Neuron (in vitro differentiated cells): Measurements from ENCODE around the gene ABHD11.

Source experiments
- H2AFZ ChIP-seq: one replicate; pipeline ENCODE4 v1.6.1; 2013; ENCODE audit warnings: low read depth, mild to moderate bottlenecking, inconsistent platforms, low read length, moderate library complexity
- H3K27me3 ChIP-seq: one replicate; pipeline ENCODE4 v1.6.1; 2013; ENCODE audit warnings: low read length; ENCODE audit not compliant: insufficient read depth
- H3K36me3 ChIP-seq: one replicate; pipeline ENCODE4 v1.6.1; 2013; ENCODE audit warnings: low read length; ENCODE audit not compliant: insufficient read depth
- H3K4me1 ChIP-seq: one replicate; pipeline ENCODE4 v1.6.1; 2013; ENCODE audit warnings: low read length; ENCODE audit not compliant: insufficient read depth
- H3K4me3 ChIP-seq: 2 replicates; pipeline ENCODE4 v1.5.1; 2013; ENCODE audit warnings: mild to moderate bottlenecking, low read length, moderate library complexity
- H3K9me3 ChIP-seq: one replicate; pipeline ENCODE4 v1.6.1; 2013; ENCODE audit warnings: low read length

The ABHD11 gene

DNA sequence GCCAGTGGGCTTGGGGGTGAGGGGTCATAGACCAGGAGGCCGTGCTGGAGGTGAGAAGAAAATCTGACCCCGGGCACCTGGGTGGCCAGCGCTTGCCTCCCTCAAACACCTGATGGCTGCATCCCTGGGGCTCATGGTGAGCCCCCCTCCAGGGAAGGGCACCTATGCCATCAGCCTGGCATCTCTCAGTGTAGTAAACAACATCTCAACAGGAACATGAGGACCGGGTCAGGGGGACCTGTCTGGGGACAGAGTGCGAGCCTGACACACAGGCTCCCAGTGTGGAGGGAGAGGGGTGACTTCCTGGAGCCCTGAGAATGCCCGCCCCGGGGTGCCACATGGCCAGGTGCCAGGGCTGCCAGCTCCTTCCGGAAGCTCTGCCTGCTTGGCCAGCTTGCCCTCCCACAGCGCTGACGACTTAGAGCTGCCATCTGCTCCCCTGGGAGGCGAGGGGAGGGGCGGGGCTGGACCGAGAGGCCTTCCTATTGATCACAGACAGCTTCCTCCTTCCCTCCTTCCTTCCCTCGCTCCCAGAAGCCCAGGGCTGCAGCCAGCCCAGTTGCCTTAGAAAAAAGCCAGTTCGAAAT, 31.5 kb downstream of the ABHD11 start:
- Histone ChIP-seq H3K4me1 (no peaks in the 10 kb centered on the region), H3K36me3 (peaks cover 9% of the 10 kb centered on the region), H3K4me3 (no peak overlapping the region), H3K27me3 (no peaks in the 10 kb centered on the region), H2AFZ (no peak overlapping the region), H3K9me3 (no peaks in the 10 kb centered on the region)

DNA sequence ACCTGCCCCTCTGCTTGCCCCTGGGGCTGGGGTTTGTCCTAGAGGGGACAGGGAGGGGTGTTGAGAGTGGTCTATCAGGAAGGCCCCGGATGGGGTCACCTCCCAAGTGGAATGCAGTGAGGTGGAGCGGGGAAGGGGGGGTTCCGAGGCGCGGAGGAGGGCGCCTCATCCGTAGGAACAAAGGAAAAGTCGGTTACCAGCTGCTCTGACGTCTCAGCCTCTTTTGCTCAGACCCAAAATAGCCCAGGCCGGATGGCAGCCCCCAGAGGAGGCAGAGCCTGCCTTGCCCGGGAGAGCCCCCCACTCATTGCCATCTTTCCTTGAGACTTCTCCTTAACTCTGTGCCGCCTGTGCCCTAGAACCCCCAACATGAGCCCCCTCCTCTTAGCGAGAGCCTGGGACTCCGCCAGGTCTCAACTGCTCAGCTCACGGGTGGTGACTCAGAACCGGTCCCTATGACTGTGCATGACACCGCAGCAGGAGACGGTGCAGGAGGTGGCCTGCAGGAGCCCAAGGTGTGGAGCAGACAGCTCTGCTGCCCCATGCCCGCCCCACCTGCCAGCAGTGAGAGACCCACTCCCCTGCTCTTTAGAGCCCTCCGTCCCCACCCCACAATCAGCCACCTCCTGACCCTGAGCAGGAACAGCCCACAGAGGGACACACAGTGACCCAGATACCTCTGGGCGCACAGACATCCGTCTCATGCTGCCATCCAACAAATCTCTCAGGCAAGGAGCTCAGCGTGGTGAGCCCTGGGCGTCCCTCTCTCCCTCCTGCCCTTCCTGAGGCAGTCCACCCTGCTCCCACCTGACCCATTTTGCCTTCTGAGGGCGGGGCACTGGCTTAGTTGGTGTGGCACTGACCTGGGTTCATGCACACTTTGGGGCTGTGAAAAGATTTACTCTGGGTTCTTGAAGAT, 32.2 kb downstream of the ABHD11 start:
- Histone ChIP-seq H2AFZ (no peak overlapping the region), H3K4me3 (no peak overlapping the region), H3K27me3 (no peaks in the 10 kb centered on the region), H3K36me3 (peaks cover 9% of the 10 kb centered on the region), H3K9me3 (no peaks in the 10 kb centered on the region), H3K4me1 (no peaks in the 10 kb centered on the region)

DNA sequence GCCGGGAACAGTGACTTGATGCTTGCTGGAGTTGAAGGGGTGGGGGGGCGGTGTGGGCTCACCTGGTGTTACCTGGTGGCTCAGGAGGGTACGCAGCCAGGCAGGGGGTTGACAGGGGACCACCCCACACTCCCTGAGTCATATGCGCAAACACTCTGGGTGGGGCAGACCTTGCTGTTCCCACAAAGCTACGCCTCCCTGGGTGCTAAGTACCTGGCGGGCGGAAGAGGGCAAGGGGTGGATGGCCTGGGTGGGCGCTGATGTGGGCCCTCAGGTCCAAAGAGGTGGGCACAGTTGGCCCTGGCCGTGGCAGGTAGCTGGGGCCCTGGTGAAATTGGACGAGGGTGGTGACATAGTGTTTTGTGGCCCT, 33.1 kb downstream of the ABHD11 start:
- H3K4me3 ChIP-seq: no peak overlapping the region
- H3K9me3 ChIP-seq: no peaks in the 10 kb centered on the region
- peaks cover 9% of the 10 kb centered on the region for H3K36me3 ChIP-seq
- no peaks in the 10 kb centered on the region for H3K4me1 ChIP-seq
- no peak overlapping the region for H2AFZ ChIP-seq
- H3K27me3 ChIP-seq: no peaks in the 10 kb centered on the region

DNA sequence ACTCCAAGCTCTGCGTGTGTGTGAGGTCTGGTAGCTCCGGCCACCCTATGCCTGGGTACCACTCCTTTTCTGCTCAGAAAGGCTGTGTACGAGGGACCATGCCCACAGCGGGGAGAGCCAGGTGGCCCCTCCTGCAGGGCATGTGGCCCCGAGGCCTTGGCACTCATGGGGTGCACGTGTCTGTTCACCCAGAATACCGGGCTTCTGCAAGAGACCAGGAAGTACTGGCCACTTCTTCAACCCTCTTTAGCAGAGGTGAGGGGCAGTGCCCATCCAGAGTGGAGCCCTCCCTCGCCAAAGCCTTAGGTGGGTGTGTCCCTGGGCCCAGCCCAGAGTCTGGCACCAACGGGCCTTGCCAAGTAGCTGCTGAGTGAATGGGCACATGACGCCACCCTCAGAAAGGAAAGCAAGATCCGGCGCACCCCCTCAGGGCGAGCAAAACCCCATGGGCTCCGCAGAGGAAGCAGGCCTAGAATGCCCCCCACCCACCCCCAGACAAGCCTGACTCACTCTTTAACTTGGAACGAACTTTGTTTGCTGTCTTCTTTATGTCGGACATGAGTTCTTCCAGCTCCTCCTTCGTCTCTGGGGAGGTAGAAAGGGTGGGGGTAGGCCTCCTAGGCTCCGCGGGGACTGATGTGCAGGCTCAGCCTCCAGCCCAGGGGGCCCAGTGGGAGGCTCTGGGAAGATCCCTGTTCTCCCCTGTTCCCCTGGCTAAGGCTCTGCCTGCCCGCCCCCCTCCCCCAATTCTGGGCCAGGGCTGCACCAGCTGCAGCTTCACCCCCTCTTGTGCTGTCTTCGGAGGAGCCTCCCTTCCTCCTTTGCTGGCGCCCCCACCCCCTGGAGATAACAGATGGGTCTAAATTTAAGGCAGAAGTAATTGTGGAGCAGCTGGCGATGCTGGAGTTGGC, 33.7 kb downstream of the ABHD11 start:
- H3K4me1 ChIP-seq: no peaks in the 10 kb centered on the region
- no peak overlapping the region for H2AFZ ChIP-seq
- H3K36me3 ChIP-seq: peaks cover 15% of the 10 kb centered on the region

GRCh38 chr7:73703757-73704639, 34.6 kb downstream of the ABHD11 start:
- H3K4me3 ChIP-seq: no peak overlapping the region
- no peak overlapping the region for H2AFZ ChIP-seq
- no peaks in the 10 kb centered on the region for H3K27me3 ChIP-seq
- H3K36me3 ChIP-seq: peaks cover 24% of the 10 kb centered on the region
- no peaks in the 10 kb centered on the region for H3K9me3 ChIP-seq
- H3K4me1 ChIP-seq: no peaks in the 10 kb centered on the region

More for the DNA sequence above, 33.7 kb downstream of the ABHD11 start:
- H3K4me3 ChIP-seq: no peak overlapping the region
- H3K9me3 ChIP-seq: no peaks in the 10 kb centered on the region
- no peaks in the 10 kb centered on the region for H3K27me3 ChIP-seq

- no peaks in the 10 kb centered on the region for H3K4me1 ChIP-seq
- H3K36me3 ChIP-seq: peaks cover 31% of the 10 kb centered on the region
- no peak overlapping the region for H2AFZ ChIP-seq
- no peak overlapping the region for H3K4me3 ChIP-seq
- H3K9me3 ChIP-seq: no peaks in the 10 kb centered on the region
- H3K27me3 ChIP-seq: no peaks in the 10 kb centered on the region
Measured at GRCh38 chr7:73703225-73703624, 35.4 kb downstream of the ABHD11 start.

- Histone ChIP-seq H3K4me3 (no peak overlapping the region), H3K36me3 (peaks cover 34% of the 10 kb centered on the region), H3K9me3 (no peaks in the 10 kb centered on the region), H2AFZ (no peak overlapping the region), H3K27me3 (no peaks in the 10 kb centered on the region), H3K4me1 (no peaks in the 10 kb centered on the region)
Measured at GRCh38 chr7:73702665-73703064, 35.9 kb downstream of the ABHD11 start.

DNA sequence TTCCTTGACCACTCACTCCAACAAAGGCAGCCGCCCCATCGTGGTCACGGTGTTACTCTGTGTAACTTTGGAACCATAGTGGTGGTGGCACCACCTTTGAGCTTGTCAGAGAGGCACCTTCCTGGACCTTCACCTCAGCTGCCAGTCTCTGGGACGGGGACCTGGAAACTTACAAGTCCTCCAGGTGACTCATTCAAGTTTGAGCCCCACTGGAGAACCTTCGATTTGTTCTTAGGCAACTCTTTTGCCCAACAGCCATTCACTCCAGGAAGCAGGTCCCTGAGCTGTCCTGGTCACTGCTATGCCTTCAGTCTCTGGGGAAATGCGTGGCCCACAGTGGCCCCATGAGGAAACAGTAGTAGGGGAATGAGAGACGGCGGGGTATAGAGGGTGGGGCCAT, 36.4 kb downstream of the ABHD11 start:
- no peaks in the 10 kb centered on the region for H3K27me3 ChIP-seq
- H3K9me3 ChIP-seq: no peaks in the 10 kb centered on the region
- no peak overlapping the region for H2AFZ ChIP-seq
- no peaks in the 10 kb centered on the region for H3K4me1 ChIP-seq
- H3K4me3 ChIP-seq: no peak overlapping the region
- peaks cover 38% of the 10 kb centered on the region for H3K36me3 ChIP-seq

DNA sequence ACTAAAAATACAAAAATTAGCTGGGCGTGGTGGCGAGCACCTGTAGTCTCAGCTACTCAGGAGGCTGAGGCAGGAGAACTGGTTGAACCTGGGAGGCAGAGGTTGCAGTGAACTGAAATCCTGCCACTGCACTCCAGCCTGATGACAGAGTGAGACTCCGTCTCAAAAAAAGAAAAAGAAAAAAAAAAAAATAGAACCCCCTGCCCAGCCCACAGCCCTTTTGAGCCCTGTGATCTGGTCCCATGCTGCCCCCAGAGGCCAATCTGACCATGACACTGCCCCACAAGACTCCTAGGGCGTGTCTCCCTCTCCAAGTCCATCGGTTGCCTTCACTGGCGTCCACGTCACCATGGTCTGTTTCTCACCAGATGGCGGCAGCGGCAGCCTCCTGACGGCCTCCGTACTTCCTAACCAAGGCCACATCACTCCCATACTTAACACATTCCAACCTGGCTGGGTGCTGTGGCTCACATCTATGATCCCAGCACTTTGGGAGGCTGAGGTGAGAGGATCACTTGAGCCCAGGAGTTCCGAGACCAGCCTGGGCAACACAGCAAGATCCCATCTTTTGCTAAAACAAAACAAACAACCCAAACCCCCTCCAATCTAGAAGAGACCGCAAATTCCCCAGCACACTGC, 37.1 kb downstream of the ABHD11 start:
- Histone ChIP-seq H2AFZ (no peak overlapping the region), H3K4me3 (no peak overlapping the region), H3K4me1 (no peaks in the 10 kb centered on the region), H3K27me3 (no peaks in the 10 kb centered on the region), H3K36me3 (peaks cover 45% of the 10 kb centered on the region), H3K9me3 (no peaks in the 10 kb centered on the region)

- H3K27me3 ChIP-seq: no peaks in the 10 kb centered on the region
- no peak overlapping the region for H3K4me3 ChIP-seq
- no peaks in the 10 kb centered on the region for H3K9me3 ChIP-seq
- H3K4me1 ChIP-seq: no peaks in the 10 kb centered on the region
- H3K36me3 ChIP-seq: peaks cover 53% of the 10 kb centered on the region
- no peak overlapping the region for H2AFZ ChIP-seq
Measured at GRCh38 chr7:73700581-73701134, 37.9 kb downstream of the ABHD11 start.

- Histone ChIP-seq H3K27me3 (no peaks in the 10 kb centered on the region), H2AFZ (no peak overlapping the region), H3K4me1 (no peaks in the 10 kb centered on the region), H3K4me3 (no peak overlapping the region), H3K36me3 (peaks cover 57% of the 10 kb centered on the region), H3K9me3 (no peaks in the 10 kb centered on the region)
Measured at GRCh38 chr7:73700069-73700423, 38.6 kb downstream of the ABHD11 start.
